ENCODE measurements around the gene SLC9A3.
A peak's percentile ranks its signal among the peaks of the same experiment; 100 is the strongest.

The SLC9A3 gene

DNA sequence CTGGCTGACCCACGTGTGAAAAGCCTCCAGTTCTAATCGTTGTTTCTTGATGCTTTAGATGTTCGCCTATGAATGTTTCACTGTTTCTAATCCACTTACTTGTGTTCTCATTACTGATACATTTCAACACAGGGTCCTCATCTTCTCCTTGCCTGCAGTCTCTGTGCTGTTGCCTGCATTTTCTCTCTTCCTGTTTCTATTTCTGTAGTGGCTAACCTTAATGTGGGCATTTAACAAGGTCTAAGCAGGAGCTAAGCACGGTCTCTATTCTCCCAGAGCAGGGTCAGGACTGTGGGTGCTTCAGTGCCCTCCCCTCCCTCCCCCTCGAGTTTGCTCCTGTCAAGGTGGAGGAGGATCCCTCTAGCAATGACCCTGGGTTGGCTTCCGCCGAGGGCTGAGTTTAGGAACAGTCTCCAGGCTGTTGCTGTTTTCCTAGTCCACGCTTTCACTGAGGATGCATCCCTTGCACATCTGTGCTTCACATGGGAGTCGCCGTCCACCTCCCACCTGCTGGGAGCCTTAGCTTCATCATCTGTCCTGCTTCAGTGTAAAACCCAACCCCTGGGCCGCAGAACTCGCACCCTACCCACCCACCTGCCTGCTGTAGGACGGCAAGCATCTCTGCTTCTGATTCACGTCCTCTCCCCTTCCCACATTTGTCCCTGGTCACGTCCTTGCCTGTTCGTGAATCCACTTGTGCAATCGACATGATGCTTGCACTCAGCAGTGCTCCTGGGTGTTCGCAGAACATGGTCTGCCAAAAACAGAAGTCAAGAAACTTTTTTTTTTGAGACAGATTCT, 83.6 kb downstream of the SLC9A3 start:
- DNase-seq, result peak; percentile 62 to 86 (median 76)

DNA sequence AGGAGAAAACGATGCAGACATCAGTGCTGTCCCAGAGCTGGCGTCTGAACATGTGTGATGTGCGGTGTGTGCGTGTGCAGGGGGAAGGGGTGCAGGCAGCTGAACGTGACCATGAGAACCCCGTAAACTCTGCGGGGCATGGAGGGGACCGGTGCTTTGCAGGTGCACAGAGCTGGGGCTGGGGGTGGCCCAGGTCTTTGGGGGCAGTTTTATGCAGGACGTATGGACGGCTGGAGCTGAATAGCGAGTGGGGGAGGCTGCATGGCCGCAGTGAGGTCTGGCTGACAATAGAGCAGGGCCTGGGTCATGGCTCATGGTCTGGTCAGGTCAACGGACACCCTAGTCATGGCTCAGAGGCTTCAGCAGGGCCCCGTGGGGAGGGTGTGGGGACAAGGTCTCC, 84.6 kb downstream of the SLC9A3 start:
- DNase-seq, result no peak

DNA sequence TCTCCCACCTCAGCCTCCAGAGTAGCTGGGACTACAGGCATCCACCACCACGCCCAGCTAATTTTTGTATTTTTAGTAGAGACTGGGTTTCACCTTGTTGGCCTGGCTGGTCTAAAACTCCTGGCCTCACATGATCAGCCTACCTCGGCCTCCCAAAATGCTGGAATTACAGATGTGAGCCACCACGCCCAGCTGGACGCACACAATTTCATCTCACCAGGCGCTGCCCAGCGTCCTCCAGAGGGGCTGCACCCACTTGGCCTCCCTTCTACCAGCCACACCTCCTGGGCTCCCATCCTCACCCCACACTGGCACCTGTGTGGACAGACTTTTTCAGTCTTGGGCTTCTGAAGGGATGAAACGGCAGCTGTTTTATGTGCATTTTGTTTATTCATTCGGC, 85.1 kb downstream of the SLC9A3 start:
- no peak for DNase-seq

DNA sequence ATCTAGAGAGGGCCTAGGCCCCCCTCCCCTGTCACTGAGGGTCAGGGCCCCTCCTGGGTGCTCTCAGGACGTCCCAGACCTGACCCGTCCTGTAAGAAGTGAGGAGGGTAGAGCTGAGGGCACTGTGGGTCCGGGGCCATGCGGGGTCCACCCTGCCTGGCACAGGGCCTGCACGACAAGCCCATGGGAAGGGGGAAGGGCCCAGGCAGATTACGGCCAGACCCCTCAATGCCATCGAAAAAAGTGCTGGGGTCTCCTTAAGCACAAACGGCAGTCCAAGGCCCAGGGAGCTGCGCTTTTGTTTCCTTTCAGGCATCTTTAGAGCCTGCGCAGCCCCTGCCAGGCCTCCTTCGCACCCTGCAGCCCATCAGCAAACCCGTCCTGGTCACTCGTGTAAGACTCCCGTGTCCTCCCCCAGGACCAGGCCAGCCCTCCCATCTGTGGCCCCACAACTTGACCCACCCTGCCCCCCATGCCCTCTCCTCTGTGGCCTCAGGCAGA, 85.7 kb downstream of the SLC9A3 start:
- no peak for DNase-seq

DNA sequence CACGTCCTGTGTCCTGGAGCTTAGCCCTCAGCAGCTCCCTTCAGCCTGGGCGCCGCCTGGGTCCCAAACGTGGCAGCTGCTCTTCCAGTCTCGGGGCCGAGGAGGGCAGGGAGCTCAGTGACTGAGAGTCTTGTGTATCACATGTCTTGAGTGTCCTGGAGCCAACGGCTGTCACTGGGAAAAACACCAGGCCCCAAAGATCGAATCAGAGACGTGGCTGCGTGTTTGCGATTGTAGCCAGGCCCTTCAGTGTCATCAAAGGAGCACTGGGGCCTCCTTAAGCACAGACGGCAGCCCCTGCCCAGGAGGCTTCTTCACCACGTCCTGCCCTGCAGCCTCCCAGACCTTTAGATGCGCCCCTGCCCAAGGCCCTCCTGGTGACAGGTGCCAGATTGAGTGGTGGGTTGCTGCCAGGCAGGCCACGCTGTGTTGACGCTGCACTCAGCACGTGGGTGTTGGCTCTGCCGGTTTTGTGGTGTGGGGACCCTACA, 86.9 kb downstream of the SLC9A3 start:
- no peak for DNase-seq

DNA sequence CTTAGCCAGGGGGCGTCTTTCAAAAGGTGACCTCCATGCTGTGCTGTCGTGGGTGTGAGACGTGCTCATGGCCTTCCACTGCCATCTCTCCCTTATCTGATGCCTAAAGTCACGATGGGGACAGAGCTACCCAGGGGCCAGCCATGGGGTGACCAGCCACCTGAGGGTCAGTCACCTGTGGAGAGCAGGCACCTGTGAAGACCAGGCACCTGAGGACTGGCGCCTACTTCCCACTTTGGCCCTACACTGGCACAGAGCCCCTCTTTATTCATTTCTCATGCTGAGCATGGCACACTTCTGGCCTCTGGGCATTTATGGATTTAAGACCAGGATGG, 87.6 kb downstream of the SLC9A3 start:
- no peak for DNase-seq

DNA sequence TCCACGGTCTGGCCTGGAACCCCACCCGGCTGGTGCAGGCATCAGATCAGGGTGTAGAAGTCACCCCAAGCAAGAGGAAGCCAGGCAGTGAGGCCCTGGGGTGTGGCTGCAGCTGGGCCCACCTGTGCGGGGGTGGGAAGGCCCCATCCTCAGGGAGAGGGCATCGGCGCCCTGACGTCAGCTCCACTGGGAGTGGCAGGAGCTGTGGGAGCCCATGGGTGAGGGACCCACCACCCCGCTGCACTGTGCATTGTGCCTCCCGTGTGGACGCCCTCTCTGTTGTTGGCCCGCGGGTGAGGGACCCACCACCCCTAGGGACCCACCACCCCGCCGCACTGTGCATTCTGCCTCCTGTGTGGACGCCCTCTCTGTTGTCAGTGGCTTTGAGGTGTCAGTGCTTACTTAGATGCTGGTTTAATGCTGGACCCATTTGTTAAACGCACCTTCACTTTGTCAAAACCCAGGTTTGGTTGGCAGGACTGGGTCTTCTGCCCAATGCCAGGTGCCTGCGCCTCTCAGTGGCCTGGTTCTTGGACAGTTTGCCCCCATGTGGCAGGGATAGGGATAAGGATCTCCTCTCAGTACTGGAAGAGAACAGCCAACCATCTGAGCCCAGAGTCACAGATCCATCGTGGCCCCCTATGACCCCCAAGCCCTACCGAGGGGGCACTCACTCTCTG, 88.1 kb downstream of the SLC9A3 start:
- peak; percentile 17 to 48 (median 33) for DNase-seq

DNA sequence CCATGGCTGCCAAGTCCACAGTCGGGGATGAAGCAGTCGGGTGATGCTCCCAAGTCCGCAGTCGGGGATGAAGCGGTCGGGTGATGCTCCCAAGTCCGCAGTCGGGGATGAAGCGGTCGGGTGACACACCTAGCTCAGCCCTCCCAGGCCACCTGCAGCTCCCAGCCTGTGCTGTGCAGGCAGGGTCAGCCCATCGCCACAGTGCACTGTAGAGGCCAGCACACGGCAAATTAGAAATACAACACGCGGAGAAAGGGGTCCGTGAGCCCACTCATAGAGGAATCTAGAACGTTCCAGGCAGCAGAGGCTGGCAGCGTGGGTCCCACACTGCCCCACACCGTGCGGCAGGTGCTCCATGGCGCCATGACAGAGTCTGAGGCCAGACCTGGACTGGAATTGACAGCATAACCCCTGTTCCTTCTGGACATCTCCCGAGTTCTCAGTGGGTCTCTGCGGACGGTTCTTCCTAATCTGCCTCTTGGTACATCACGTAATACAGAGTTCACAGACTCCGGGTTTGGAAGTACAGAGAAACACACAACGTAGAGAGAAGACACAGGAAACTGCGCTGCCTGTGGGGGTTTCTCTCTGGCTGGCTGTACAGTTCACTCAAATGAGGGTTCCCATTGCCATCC, 89.0 kb downstream of the SLC9A3 start:
- no peak for DNase-seq

DNA sequence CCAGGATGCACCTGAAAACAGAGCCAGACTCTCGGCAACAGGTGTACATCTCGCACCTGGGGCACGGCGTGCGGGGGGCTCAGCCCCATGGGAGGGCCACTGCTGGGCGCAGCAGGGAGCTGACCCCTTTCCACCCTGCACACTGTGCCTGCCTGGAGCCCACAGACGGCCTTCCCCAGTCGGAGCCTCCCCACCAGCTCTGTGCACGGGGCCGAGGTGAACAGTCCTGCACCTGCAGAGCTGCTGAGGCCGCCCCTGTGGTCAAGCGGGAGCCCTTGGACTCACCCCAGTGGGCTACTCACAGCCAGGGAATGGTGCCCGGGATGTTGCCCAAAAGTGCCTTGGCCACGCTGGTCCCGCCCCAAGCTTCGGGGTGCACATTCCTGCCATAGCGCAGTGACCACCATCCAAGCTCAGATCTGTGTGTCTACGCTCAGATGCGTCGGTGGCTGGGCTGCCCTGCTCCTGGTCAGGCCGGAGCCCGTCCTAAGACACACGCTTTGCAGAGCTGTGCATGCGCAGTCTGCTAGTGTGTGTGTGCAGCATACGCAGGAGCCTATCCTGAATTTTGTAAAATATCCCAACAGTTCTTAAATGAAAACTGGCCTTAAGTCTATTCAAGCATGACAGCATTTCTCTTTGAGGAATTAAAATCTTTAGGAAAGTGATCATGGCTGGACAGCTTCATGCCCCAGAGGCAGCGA, 89.7 kb downstream of the SLC9A3 start:
- no peak for DNase-seq

DNA sequence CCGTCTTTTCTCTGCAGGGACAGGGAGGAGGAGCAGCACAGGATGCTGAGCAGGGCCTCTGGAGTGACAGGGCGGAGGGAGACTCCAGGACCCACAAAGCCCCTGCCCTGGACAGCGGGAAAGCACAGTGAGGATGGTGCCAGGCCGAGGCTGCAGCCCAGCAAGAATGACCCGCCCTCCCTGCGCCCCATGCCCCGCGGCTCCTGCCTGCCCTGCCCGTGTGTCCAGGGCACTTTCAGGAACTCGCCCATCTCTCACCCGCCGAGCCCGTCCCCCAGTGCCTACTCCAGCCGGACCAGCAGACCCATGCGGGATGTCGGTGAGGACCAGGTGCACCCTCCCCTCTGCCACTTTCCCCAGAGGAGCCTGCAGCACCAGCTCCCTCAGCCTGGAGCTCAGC, 90.4 kb downstream of the SLC9A3 start:
- no peak for DNase-seq

DNA sequence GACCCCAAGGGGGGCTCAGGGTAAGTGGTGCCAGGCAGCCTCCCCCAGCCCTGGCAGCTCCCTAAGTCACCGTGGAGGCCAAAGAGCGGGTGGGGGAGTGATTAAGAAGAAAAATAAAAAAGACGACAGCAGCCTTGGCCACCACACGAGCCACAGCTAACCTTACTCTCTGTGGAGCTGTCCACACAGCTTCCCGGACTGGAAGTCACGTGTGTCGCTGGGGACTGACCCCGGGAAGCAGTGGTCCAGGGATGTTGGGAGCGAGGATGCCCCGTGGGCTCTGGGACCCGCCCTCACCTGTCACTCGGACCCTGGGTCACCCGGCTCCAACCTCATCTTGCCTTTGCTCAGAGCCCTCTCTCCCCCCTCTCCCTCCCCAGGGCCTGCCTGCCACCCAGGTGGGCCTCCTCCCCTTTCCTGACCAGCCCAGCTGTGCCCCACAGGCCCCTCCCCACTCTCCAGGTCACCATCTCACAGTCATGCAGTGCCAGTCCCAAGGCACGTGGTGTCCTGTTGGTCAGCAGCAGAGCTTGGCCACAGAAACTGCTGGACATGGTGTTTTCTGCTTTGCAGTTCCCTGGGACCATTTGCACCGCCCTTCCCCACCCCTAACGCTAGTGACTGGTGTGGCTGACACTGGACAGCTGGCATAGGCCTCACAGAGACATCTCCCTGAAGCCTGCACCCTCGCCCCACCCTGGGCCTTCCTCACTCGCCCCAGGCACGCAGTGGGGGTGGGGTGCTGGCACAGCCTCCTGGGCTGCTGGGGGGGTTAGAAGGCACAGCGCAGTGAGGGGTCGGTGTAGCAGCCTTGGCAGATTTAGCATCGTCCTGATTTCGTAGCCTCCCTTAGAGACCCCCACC, 91.1 kb downstream of the SLC9A3 start:
- DNase-seq, result no peak

DNA sequence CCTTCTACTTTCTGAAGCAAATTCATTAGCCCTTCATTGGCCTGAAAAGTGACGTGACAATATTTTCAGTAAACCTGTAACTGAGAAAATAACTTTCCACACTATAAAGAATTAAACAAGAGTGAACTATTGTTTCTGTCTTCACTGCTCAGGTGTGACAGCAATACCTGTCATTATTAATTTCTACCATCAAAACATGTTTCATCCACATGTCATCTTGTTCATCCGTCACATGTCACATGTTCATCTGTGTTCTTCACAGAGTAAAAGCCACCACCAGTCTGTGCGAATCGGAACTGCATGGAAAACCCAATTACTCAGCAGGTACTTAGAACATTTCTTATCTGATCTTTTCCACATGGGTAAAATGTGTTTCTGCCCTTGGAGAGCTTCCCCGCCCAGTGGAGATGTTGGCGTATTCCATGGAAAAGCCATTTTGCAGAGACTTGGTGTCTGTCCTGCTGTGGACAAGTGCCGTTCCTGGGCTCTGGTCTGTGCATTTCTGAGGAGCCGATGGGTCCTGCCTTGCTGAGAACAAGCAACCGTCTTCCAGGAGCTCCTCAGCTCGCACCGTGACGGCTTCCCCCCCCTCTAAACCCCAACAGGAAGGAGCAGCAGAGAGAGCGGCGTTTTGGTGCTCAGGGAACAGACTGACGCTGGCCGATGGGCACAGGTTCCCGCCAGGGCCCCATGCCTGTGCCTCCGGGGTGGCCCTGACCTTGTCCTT, 91.9 kb downstream of the SLC9A3 start:
- DNase-seq, result no peak

DNA sequence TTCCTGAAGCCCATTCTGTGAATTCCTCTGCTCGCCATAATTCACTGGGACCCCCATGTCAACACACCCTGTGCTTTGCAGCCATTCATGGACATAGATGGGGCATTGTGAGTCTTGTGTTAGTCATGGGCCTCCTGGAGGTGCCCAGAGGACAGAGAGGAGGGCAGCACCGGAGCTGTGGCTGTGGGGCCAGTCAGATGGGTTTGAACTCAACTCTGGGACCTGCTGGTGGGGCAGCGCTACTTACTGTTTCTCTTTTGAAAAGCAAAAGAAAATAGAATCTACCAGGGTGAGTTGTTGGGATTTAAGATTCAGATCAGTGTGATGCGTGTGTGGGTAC, 92.6 kb downstream of the SLC9A3 start:
- DNase-seq, result no peak

DNA sequence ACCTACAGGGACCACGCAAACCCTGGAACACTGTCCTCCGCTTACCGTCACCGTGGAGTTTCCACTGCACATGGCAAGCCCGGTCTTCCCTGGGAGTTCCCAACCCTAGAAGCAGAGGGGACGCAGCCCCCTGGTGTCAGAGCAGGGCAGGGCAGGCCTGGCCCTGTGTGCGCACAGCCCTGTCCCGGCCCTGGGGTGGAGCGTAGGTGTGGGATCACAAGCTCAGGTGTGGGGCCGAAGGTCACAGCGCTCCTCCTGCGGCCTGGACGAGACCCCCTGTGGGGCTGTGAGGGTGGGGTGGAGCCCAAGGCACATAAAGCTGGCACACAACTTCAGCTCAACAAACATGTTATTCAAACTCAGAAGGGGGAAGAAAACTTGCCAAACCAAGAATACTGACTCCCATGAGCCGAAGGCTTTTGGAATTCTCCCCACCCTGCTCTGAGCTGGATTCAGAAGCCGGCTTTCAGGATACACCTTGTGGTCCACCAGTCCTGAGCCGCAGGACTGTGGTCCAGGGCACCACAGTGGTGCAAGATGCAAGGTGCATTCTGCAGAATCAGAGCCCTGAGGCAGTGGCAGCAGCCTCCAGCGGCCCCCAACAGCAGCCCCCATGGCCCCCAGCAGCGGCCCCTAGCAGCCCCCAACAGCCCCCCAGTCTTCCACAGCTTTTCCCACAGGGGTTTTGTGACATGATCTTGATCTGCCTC, 93.1 kb downstream of the SLC9A3 start:
- peak; percentile 42 to 74 (median 54) for DNase-seq

DNA sequence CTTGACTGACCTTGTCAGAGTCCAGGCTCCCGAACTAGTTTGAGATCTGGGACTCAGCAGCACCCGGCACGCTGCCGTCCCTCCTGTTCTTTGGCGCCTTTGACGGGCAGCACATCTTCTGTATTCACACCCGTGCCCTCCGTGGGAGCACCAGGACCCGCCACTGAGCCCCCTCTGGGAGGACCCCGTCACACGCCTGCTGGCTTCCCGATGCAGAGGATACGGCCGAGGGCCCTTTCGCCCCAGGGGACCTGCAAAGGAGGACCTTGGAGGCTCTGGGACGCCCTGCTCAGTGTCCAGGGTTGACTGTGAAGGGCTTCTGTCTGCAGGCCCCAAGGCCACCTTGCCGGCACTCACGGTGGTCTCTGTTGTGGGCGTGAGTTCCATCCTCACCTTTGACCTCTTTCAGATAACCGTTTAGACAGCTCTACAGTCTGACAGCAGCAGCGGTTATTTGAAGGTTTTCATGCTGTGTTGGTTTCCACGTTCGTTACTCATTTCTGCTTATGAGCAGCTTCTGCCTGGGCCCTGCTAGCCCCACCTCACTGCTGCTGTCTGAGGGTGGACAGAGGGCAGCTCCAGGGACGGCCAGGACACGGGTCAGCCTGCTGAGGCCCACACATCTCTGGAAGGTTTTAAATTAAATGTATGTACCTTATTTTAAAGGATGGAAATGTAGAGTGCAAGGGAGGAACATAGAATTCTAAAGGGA, 93.9 kb downstream of the SLC9A3 start:
- DNase-seq, result no peak

DNA sequence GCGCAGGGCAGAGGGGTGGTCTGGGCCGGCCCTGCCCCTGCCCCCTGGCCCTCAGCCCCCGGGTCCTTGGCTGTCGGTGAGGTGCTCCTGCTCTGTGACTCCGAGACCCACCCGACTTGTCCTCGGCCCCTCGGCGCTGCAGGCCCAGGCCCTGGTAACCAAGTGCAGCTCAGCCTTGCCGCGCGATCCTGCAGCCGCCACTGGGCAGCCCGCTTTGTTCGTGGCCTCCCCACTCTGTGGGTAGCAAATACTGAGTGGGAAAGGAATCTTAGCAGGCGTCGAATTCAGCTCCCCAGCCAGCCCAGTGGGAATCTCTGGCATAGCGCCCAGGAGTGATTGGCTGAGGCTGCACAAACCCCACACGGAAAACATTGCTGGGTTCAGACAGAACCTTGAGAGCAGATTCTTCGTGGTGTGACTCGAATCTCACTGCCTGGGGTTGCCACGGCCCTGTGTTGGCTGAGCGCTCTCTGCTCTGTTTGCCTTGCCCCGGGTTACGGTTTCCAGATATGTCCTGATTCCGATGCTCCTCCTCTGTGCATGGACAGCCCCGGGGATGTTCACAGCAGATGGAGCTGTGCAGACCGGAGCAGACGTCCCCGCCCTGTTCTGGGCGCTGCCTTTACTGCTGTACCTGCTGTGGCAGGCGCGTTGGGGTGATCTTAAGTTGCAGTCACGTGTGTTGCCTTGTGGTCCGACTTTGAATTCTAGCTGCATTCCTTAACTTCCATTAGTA, 94.6 kb downstream of the SLC9A3 start:
- no peak for DNase-seq

DNA sequence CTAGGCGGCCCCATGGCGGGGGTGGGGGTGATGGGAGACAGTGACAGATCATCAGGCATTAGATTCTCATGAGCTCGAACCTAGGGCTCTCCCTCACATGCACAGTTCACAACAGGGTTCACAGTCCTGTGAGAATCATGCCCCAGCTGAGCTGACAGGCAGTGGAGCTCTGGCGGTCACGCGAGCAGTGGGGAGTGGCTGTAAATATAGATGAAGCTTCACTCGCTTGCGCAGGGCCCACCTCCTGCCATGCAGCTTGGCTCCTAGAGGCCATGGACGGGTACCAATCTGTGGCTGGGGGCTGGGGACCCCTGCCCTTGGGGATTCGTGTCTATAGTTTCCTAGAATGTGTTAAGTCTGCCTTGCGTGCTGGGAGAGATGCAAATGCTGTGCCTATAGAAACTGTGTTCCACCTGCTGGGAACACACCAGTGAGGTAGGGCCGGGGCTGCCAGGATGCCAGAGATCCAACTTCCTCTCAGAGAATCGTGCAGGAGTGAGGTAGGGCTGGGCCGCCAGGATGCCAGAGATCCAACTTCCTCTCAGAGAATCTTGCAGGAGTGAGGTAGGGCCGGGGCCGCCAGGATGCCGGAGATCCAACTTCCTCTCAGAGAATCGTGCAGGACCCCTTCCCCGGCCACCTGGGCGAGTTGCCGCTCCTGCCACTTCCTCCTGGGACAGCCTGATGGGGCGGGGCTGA, 95.3 kb downstream of the SLC9A3 start:
- DNase-seq, result no peak

DNA sequence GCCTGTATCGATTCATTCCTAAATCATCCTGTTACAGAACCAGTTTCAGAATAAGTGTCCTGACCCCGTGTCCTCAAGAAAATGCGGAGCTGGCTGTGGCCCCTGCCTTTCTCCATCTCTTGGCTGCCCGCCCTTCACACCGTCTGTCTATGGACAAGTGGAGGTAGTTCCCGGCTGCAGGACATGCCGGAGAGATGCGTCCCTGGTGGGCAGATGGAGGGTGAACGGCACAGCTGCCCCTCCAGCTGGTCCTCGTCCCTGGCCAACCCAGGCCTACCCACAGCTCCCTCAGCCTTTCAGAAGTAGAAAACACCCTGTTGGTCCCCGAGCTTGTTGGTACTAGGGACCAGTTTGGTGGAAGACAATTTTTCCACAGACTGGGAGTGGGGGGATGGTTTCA, 96.0 kb downstream of the SLC9A3 start:
- no peak for DNase-seq

Data from suppressor macrophage (primary cell).